HG02840 (cell line): ENCODE results near the gene DRD4.

Experiments used
- ATAC-seq: cut with Tn5 transposase; IDR thresholded peaks from one replicate; pipeline ENCODE4 v1.9.1; 2021; ENCODE audit warnings: mild to moderate bottlenecking, moderate library complexity, moderate number of reproducible peaks; ENCODE audit not compliant: unreplicated experiment, low FRiP score

DRD4 gene

DNA sequence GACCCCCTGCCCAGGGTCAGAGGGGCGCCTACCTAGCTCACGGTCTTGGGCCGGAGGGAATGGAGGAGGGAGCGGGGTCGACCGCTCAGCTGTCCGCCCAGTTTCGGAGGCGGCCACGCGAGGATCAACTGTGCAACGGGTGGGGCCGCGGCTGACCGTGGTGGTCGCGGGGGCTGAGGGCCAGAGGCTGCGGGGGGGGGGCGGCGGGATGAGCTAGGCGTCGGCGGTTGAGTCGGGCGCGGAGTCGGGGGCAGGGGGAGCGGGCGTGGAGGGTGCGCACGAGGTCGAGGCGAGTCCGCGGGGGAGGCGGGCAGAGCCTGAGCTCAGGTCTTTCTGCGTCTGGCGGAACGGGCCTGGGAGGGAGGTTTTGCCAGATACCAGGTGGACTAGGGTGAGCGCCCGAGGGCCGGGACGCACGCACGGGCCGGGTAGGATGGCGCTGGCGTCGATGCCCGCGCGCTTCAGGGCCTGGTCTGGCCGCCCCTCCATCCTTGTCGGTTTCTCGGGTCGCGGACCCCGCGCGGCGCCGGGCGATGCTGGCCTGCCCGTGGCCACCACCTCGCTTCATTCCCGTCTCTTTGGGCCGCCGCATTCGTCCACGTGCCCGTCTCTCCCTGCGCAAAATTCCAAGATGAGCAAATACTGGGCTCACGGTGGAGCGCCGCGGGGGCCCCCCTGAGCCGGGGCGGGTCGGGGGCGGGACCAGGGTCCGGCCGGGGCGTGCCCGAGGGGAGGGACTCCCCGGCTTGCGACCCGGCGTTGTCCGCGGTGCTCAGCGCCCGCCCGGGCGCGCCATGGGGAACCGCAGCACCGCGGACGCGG, at the start of gene DRD4:
TSS of gene DRD4 (plus strand) at position 759 of the 822 bp plus-strand sequence. CDS start at position 795, 36 bp downstream.
- ATAC-seq = no peak

DNA sequence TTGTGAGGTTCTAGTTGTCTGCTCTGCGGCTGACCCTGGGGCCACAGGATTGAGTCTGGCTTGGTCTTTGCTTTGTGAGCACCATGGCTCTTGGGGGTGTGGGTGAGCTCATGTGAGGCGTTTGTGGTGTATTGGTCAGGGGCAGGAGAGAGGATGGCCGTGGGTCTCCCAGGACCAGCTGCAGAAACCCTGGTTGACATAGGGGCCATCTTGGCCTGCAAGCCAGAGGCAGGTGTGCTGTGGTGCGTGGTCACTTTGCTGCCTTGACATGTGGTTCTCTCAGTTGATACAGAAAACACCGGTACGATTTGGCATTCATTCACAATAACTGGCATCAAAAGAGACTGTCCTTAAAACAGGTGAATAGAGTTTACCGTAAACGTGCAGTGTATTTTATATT, 49.5 kb upstream of the DRD4 start:
- ATAC-seq = no peak

DNA sequence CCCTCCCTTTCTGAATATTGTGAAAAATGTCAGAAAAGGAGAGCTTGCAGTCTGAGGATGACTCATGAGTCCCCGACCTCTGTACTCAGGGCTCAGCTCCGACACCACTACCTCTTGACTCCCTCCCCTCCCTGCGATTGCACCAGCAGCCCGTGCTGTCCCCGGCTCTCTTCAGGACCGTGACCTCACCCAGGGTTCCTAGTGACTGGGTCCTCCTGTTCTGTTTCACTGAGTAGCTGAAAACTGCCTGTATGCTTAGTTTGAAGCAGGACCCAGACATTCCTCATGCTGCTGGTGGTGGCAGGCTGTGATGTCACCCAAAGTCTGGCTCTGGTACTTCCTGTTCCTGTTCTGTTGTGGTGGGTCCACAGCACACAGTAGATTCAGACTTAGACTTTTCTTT, 49.1 kb upstream of the DRD4 start:
- ATAC-seq = no peak

DNA sequence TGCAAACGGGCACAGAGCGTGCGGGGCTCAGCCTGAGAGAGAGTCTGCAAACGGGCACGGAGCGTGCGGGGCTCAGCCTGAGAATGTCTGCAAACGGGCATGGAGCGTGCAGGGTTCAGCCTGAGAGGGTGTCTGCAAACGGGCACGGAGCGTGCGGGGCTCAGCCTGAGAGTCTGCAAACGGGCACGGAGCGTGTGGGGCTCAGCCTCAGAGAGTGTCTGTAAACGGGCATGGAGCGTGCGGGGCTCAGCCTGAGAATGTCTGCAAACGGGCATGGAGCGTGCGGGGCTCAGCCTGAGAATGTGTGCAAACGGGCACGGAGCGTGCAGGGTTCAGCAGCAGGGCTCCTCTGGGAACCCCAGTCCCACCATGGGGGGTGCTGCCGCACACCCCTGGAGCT, 47.3 kb upstream of the DRD4 start:
- no peak for ATAC-seq

DNA sequence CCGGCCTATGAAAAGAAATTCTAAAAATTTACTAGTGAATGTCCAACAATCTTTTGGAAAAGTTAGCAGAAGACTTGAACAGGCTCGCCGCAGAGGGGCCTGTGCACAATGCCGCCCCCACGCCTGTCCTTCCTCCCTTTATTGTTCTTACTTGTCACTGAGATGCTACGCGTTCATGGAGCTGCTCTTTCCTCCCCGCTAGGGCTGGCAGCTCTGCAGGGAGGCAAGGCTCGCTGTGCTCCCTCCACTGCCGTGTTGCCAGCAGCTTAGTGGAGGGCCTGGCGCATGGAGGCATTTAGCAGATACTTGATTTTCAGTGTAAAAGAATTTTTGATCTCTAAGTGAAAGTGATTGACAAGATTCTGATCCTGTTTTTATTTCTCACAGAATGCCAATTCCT, 46.1 kb upstream of the DRD4 start:
- ATAC-seq = no peak

DNA sequence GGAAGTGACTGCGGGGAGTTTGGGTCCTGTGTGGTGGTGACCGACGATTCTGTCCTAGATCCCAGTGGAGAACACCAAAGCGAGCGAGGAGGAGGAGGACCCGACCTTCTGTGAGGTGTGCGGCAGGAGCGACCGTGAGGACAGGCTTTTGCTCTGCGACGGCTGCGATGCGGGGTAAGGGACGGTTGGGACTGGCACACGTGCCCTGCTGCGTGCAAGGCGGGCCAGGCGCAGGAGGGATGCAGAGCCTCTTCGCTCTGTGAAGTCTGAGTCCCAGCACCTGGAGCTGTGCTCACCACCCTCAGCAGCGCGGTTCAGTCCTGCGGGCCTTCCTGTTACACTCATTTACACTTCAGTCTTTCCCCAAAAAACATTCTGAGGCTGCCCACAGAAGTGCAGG, 44.6 kb upstream of the DRD4 start:
- no peak for ATAC-seq

DNA sequence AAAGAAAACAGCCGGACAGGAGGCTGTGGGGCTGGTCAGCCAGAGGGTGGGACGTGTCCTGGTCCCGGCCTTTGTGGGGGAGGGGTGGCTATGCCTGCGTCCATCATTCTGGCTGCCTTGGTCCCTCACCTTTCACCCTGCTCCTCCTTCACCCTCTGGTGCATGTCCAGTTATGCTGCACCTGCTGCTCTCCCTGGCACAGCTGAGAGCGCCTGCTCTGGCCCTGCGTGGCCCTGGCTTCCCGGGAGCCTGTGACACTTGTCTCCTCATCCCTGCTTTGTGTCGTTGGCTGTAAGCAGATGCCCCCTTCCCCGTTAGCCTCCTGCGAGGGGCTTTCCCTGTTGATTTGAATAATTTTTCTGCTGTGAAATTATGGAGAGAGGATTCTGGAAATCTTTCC, 44.2 kb upstream of the DRD4 start:
- no peak for ATAC-seq

DNA sequence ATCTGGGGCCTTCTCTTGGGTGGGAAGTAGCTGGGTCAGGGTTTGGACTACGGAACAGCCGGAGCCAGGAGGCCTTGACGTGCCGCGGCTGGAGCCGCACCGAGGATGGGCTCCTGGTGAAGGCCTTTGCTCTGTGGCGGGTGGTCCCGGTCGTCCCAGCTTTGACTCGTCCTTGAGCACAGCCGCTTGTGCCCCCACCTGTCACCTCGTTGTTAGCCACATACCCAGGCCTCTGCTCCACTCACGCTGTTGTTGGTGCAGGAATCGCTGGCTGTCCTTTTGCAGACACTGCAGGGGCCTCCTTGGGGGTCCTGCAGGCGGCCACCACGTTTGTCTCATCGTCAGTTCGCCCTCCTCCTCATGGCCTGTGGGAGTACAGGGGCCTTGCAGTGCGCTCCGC, 43.7 kb upstream of the DRD4 start:
- ATAC-seq = no peak

DNA sequence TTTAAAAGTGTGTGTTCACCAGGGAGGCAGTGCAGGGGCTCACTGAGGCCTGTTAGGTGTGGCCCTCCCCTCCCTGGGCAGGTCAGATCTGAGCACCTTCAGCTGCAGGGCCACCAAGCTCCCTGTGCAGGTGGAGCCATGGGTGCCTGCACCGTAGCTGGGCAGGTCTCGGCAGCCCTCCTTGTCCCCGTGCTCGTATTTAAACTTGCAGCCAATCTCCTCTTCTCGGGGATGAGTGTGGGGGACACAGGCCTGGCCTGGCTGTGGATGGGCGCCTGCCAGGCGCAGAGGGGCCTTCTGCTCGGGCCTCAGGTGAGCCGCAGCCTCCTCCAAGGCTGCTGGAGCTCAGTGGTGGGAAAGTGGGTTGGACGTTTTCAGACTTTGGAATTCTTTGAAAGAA, 41.7 kb upstream of the DRD4 start:
- ATAC-seq = no peak

DNA sequence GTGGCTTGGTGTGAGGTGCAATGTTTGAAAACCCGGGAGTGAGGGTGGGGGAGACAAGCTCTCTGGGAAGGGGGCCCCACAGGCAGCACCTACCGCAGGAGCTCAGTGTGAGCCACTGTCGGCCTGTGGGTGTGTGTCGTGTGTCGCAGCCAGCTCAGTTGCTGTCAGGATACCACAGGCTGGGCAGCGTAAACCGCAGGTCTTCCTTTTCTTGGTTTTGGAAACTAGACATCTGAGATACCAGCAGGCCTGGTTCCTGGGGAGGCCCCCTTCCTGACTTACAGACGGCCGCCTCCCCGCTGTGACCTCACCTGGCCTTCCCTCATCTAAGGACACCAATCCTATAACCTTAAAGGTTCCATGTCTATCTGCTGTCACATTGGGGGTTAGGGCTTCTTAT, 40.7 kb upstream of the DRD4 start:
- ATAC-seq = no peak

DNA sequence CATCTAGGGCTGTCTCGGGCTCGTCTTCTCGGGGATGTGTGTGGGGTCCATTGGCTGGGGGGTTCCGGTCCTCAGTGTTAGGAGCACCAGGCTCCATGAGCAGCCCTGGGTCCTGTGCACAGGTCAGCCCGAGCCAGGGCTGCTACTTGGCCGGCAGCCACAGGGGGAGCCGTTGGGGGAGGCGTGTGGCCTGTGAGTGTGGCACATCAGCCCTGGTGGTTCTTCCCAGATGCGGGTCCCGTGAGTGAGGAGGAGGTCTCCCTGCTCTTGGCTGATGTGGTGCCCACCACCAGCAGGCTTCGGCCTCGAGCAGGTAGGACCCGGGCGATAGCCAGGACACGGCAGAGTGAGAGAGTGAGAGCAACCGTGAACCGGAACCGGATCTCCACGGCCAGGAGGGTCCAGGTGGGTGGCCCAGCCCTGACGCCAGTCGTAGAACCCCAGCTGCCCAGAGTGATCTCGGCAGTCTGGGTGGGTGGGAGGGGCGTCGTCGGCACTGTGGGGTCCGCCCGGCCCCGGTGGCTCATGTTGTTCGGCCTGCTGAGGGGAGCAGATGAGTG, 39.8 kb upstream of the DRD4 start:
- ATAC-seq = no peak

DNA sequence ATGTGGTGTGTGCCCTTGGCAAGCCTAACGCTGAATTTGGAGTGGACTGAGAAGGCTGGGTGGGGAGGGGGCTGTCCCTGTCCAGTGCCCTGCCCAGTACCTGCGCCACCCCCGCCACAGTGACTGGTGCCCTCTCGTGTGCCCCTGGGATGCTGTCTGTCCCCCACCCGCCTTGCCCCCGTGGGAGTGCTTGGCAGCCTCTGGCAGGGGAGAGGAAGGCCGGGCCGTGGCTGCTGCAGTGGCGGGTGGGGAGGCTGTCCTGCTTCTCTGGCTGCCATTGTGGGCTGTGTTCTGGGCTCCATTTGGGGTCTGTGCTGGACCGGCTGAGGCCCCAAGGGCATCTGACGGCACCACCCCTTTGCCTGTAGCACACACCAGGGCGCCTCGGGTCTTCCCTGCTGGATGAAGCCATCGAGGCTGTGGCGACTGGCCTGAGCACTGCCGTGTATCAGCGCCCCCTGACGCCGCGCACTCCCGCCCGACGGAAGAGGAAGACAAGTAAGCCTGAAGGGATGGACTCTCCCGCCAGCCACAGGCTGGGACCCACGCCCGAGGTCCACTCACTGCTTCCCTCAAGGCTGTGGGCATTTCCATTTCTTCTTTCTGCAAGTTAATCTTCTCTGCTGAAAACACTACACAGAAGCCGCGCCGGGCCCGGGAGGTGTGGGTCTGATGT, 38.9 kb upstream of the DRD4 start:
- no peak for ATAC-seq

DNA sequence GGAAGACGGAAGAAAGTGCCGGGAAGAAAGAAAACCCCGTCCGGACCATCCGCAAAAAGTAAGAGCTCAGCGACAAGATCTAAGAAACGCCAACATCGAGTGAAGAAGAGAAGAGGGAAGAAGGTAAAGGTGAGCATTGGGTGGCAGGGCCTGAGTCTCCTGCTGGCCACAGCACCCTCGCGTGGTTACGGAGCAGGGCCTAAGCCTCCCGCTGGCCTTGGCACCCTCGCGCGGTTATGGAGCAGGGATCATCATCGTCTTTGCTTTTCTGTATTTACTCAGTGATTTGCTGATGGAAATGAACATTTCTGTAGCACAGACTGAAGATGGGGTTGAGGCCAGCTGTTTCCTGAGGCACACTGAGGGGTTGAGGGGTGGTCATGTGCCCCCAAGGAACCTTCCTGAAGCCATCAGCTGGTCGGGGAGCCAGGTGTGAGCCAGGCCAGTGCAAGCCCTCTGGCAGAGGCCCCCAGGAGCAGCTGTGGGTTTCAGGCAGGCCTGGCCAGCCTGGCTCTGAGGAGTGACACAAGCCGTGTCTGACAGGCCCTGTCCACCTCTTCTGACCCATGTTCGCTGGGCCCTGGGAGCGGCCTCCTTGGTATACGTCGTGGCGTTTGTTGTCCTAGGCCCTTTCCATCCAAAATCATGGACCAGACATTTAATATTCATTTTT, 35.4 kb upstream of the DRD4 start:
- ATAC-seq = no peak

DNA sequence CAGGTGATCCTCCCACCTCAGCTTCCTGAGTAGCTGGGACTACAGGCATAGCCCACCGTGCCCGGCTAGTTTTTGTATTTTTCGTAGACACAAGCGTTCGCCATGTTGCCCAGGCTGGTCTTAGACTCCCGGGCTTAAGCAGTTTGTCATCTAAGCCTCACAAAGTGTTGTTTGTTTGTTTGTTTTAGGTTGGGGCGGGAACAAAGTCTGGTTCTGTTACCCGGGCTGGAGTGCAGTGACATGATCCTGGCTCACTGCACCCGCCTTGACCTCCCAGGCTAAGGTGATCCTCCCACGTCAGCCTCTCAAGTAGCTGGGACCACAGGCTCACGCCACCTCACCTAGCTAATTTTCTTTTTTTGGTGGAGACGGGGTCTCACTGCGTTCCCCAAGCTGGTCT, 33.9 kb upstream of the DRD4 start:
- ATAC-seq = no peak

DNA sequence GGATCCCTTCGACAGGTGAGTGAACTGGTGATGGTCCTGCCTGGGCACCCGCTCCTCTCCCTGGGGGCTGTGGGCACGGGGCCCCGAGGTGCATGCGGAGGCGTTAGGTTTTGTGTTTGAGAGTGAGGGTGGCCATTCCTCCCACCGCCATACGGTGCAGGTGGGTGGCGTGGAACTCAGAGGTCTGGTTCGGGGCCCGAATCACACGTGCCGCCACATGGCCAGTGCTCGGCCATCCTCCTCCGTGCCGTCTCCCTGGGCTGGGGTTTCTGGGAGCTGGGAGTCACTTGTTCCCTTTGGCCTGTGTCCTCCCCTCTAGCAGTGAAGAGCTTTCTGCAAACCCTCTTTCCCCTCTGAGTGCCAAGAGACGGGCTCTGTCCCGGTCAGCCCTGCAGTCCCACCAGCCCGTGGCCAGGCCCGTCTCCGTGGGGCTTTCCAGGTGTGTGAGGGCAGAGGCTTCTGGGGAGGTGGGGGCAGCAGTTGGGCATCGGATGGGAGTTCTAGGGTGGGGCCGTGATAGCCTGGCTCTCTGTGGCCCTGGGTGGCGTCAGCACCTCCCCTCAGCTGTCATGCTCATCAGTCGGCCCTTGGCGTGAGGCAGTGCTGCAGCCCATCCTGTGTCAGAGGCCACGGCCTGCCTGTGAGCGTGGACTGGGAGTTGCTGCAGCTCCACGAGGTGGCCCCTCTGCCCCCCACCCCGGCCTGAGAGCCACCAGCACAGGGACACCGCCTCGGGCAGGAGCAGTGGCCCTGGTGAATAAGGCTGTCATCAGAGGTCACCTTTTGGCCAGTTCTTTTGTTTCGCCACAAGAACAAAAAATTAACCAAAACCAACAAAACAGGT, 31.6 kb upstream of the DRD4 start:
- no peak for ATAC-seq

DNA sequence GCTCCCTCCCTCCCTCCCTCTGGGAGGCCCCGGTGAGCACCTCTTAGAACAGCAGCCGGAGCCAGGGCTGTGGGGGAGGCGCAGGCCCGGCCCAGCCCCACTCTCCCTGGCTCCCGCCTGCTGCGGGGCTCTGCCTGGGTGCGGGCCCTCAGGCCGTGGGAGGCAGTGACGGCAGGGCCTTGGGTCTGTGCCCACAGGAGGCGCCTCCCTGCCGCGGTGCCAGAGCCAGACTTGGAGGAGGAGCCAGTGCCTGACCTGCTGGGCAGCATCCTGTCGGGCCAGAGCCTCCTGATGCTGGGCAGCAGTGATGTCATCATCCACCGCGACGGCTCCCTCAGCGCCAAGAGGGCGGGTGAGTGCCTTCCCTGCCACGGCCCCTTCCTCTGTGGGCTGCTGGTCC, 30.8 kb upstream of the DRD4 start:
- ATAC-seq = no peak

DNA sequence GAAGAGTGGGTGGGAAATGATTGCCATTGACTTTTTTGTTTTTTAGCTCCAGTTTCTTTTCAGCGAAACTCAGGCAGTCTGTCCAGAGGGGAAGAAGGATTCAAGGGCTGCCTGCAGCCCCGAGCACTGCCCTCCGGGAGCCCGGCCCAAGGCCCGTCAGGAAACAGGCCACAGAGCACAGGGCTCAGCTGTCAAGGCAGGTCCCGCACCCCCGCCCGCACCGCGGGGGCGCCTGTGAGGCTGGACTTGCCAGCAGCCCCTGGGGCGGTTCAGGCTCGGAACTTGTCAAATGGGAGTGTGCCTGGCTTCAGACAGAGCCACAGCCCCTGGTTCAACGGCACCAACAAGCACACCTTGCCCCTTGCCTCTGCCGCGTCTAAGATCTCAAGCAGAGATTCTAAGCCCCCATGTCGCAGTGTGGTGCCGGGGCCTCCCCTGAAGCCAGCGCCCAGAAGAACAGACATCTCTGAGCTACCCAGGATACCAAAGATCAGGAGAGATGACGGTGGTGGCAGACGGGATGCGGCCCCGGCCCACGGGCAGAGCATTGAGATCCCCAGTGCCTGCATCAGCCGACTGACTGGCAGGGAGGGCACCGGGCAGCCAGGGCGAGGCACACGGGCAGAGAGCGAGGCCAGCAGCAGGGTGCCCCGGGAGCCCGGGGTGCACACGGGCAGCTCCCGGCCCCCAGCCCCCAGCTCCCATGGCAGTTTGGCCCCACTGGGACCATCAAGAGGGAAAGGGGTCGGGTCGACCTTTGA, 29.9 kb upstream of the DRD4 start:
- ATAC-seq = no peak

DNA sequence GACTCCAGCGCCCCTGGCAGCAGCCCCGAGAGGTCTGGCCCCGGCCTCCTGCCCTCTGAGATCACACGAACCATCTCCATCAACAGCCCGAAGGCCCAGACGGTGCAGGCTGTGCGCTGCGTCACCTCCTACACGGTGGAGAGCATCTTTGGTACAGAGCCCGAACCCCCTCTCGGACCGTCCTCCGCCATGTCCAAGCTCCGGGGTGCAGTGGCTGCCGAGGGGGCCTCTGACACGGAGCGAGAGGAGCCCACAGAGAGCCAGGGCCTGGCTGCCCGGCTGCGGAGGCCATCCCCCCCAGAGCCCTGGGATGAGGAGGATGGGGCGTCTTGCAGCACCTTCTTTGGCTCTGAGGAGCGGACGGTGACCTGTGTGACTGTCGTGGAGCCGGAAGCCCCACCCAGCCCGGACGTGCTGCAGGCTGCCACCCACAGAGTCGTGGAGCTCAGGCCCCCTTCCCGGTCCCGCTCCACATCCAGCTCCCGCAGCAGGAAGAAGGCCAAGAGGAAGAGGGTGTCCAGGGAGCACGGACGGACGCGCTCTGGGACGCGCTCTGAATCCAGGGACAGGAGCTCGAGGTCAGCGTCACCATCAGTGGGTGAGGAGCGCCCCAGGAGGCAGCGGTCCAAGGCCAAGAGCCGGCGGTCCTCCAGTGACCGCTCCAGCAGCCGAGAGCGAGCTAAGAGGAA, 29.0 kb upstream of the DRD4 start:
- ATAC-seq = no peak

DNA sequence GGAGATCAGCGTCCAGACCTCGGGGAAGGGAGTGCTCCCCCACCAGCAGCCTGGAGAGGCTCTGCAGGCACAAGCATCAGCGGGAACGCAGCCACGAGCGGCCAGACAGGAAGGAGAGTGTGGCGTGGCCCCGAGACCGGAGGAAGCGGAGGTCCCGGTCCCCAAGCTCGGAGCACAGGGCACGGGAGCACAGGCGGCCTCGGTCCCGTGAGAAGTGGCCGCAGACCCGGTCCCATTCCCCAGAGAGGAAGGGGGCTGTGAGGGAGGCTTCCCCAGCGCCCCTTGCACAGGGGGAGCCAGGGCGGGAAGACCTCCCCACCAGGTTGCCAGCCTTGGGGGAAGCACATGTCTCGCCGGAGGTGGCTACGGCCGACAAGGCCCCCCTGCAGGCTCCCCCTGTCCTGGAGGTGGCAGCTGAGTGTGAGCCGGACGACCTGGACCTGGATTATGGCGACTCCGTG, 28.2 kb upstream of the DRD4 start:
- ATAC-seq = no peak
